ENCODE data around the gene CEP20.

CEP20 gene

GRCh38 chr16:15898654-15899053, 10.3 kb upstream of the CEP20 start:
- no peak for TF ChIP-seq CTCF (IDR thresholded peaks at IDR 0.05; ENCODE audit: low read depth, low read length)
- DNase-seq (ENCODE audit: low read depth in 2 of 2), result no peak

GRCh38 chr16:15897834-15898254, 9.4 kb upstream of the CEP20 start:
- DNase-seq (ENCODE audit: low read depth in 2 of 2), result no peak
- H3K4me3 ChIP-seq (replicated peaks in 1 of 2; ENCODE audit: low read depth in 2 of 2, low read length in 2 of 2), result no peak overlapping the region
- no peak for TF ChIP-seq CTCF (IDR thresholded peaks at IDR 0.05; ENCODE audit: low read depth, low read length)

More at GRCh38 chr16:15898654-15899053, 10.3 kb upstream of the CEP20 start:
- no peak overlapping the region for H3K4me3 ChIP-seq (replicated peaks in 1 of 2; ENCODE audit: low read depth in 2 of 2, low read length in 2 of 2)

DNA sequence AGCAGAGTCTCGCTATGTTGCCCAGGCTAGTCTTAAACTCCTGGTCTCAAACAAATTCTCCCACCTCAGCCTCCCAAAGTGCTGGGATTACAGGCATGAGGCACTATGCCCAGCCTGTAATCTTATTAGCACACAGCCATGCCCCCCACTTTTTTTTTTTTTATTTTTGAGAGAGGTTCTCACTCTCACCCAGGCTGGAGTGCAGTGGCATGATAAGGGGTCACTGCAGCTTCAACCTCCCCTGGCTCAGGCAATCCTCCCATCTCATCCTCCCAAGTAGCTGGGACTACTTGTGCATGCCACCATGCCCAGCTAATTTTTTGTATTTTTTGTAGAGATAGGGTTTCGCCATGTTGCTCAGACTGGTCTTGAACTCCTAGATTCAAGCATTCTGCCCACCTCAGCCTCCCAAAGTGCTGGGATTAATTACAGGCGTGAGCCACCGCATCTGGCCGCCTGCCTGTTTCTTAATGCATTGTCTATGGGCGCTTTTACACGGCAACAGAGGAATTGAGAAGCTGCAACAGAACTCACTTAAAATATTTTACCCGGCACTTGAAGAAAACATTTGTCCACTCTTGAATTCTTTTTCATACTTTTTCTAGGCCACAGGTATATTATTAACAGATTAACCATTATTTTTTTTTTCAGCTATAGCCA, 8.8 kb upstream of the CEP20 start:
- no peak for TF ChIP-seq CTCF (IDR thresholded peaks at IDR 0.05; ENCODE audit: low read depth, low read length)
- no peak for DNase-seq (ENCODE audit: low read depth in 2 of 2)
- no peak overlapping the region for H3K4me3 ChIP-seq (replicated peaks in 1 of 2; ENCODE audit: low read depth in 2 of 2, low read length in 2 of 2)

DNA sequence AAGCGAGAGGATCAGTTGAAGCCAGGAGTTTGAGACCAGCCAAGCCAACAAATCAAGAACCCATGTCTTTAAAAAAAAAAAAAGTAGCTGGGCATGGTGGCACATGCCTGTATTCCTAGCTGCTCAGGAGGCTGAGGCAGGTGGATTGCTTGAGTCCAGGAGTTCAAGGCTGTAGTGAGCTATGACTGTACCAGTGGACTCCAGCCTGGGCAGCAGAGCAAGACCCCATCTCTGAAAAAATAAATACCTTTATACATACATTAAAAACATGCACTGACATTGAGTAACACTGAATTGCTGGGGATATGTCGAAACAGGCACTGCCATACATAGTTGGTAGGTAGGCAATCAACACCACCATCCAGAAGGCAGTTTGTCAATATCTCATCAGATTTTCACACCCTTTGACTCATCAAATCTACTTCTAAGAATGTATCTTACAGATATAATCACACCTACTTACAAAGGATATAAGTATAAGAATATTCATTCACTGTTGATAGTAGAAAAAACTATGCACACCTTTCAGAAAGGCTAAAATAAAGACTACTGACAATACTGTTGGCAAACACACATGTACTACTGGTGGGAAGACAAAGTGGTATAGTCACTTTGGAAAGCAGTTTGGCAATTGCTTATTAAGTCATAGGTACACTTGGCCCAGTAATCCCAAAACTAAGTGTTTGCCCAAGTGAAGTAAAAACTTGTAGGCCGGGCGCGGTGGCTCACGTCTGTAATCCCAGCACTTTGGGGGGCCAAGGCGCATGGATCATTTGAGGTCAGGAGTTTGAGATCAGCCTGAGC, 6.4 kb upstream of the CEP20 start:
- TF ChIP-seq CTCF (IDR thresholded peaks at IDR 0.05; ENCODE audit: low read depth, low read length), result no peak
- H3K4me3 ChIP-seq (replicated peaks in 1 of 2; ENCODE audit: low read depth in 2 of 2, low read length in 2 of 2), result no peak overlapping the region
- no peak for DNase-seq (ENCODE audit: low read depth in 2 of 2)

- no peak overlapping the region for H3K4me3 ChIP-seq (replicated peaks in 1 of 2; ENCODE audit: low read depth in 2 of 2, low read length in 2 of 2)
- TF ChIP-seq CTCF (IDR thresholded peaks at IDR 0.05; ENCODE audit: low read depth, low read length), result no peak
- DNase-seq (ENCODE audit: low read depth in 2 of 2), result no peak
Observed at GRCh38 chr16:15891508-15891907, 3.1 kb upstream of the CEP20 start.

DNA sequence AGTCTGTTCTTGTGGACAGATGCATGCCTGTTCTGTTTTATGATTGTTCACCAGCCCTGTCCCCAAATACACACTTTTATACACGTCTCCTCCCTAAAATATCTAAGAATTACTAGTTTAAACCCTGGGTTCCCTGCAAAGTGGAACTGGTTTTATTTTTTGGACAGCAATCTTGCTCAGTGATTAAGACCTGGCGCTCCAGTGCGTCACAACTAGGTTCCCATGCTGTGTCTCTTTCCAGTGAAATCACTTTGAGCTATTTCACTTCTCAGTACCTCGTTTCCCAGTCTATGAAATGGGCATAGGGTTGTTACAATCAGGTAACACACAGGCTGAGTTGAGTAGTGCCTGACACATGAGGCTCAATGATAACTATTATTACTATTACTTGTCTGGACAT, 1.1 kb downstream of the CEP20 start:
- no peak for TF ChIP-seq CTCF (IDR thresholded peaks at IDR 0.05; ENCODE audit: low read depth, low read length)
- no peak for DNase-seq (ENCODE audit: low read depth in 2 of 2)
- H3K4me3 ChIP-seq (replicated peaks in 1 of 2; ENCODE audit: low read depth in 2 of 2, low read length in 2 of 2), result peak overlapping the region; percentile 72 to 96

All from cardiac fibroblast (primary cell).